HG03139 (cell line): ENCODE results near the gene TMEM219.

Experiments
- ATAC-seq: cut with Tn5 transposase; IDR thresholded peaks from one replicate; pipeline ENCODE4 v1.9.1; 2021; ENCODE audit not compliant: unreplicated experiment

The TMEM219 gene

DNA sequence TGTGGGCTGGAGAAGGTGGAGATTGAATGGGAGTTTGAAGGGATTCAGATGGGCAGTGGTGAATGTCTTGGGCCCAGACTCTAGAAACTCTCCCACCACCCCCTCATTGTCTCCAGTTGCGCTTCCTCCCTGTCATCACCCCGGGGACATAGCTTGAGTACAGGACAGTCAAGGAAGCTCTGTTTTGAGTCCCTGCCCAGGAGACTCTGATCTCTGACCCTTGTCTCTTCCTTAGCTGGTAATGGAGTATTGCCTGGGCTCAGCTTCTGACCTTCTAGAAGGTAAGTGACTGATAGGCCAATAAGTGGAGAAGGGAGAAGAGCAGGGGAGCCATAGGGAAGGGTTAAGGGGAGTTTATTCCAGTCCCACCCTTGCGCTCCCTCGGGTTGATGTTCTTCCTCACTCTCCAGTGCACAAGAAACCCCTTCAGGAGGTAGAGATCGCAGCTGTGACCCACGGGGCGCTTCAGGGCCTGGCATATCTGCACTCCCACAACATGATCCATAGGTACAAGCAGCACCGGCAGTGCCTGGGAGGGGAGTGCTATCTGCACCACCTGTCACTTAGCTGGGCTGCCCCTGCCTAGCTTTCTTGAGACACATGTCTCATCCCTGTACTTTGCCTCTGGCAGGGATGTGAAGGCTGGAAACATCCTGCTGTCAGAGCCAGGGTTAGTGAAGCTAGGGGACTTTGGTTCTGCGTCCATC lies 16.8 kb downstream of the TMEM219 start:
- no peak for ATAC-seq

- ATAC-seq: no peak
These were observed 20.9 kb downstream of the TMEM219 start for GRCh38 chr16:29982560-29983419.

GRCh38 chr16:29983420-29984136 lies 21.7 kb downstream of the TMEM219 start:
- ATAC-seq: no peak

DNA sequence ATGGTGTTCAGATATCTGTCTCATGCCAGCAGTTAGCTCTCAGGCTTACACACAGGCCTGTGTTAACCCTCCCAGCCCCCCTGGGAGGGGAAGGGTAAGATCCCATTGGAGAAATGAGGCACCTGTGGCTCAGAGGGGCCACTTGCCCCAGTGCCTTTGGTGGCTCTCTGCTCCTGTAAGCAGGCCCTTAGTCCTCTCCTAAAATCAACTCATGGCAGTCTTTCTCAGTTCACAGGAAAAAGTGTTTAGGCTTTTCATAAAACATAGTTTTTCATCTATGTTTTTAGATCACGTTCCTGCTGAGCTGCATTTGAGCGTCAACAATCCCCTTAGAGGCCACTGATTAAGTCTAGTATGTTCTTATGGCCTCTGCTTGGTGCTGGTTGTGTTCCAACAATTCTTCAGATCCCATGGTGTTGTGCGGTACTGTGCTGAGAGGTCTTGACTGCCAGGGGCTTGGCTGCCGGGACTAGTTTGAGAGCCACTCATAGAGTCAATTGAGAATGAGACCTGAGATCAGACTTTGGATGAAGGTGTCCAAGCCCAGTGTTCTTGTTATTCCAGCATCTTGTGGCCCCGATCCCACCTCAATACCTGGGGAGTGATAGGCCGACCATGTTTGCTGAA lies 22.4 kb downstream of the TMEM219 start:
- ATAC-seq: no peak

- ATAC-seq: no peak
These were observed 22.9 kb downstream of the TMEM219 start for GRCh38 chr16:29984764-29985147.

- no peak for ATAC-seq
These were observed 23.5 kb downstream of the TMEM219 start for GRCh38 chr16:29985271-29985811.

GRCh38 chr16:29986231-29986630 lies 24.4 kb downstream of the TMEM219 start:
- no peak for ATAC-seq

DNA sequence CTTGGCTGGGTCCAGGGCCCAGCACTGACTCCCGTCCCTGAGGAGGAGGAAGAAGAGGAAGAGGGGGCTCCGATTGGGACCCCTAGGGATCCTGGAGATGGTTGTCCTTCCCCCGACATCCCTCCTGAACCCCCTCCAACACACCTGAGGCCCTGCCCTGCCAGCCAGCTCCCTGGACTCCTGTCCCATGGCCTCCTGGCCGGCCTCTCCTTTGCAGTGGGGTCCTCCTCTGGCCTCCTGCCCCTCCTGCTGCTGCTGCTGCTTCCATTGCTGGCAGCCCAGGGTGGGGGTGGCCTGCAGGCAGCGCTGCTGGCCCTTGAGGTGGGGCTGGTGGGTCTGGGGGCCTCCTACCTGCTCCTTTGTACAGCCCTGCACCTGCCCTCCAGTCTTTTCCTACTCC lies 25.1 kb downstream of the TMEM219 start:
- ATAC-seq: no peak

- ATAC-seq: no peak
These were observed 25.6 kb downstream of the TMEM219 start for GRCh38 chr16:29987371-29988085.

DNA sequence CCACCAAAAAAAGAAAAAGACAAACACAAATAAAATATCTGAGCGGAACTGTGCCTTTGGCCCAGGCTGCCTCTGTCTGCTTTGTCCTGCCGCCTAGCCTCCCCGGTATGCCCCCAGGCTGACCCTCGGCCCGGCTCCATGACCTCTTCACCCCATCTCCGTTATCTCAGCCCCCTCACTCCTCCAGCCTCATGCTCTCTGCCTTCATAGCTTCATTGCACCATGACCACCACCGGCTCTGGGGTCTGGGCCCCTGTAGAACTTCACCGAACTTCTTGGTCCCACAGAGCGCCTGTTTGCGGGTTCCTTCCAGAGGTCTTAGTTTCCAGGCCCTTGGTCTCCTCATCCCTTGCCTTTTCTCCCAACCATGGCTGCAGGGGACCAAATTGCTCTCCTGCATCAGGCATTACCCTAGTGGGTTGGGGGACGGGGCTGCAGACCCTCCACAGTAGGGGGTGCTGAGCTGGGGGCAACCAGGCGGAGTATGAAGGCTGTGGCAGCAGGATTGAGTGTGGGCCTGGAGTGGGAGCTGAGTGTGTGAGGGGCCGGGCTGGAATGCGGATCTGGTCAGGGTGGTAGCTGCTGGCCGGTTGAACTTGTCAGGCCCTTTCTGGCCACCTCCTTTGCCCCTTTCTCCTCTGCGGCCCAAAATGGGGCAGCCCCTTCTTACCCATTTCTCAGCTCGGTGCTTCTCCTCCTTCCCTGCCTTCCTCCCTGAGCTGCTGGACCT lies 26.6 kb downstream of the TMEM219 start:
- ATAC-seq: no peak

DNA sequence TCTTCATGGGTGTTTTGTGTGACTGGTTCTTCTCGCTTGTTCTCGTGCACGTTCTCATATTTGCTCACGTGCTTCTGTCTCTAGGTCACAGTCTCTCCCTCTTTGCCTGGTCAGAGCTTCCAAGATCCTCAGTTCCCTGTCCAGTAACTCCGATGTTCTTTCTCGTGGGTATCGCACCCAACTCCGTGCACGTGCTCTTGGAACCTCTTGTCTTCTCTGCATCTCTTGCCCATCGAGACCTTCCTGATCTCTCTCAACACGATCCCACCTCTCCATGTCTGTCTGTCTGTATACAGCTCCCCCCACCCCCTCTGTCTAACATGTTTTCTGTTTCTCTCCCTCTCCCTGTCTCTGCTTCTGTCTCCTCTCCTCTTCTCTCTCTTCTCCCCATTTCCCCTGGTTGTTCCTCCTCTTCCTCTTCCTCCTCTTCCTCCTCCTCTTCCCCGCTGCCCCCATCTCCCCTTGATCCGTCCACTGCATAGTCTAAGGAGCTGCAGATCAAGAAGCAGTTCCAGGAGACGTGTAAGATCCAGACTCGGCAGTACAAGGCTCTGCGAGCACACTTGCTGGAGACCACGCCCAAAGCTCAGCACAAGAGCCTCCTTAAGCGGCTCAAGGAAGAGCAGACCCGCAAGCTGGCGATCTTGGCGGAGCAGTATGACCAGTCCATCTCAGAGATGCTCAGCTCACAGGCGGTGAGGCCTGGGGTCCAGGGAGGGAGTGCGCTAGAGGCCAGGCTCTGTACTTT lies 27.4 kb downstream of the TMEM219 start:
- no peak for ATAC-seq

DNA sequence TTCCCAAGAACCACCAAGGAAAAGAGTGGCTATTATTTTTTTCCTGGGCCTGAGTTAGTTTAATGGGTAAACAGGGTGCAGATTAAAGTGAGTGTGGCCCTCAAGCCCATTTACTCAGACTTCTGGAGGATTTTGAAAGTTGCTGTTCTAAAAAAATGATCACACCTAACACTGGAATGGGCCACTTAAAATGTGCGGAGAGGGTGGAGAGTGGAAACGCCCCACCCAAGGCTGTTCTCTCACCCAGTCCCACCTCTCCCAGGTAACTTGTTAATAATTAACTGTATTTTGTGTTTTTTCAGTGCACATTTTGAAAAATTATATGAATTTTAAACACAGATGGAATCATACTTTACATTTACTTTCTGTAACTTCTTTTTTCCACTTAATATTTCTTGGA lies 28.2 kb downstream of the TMEM219 start:
- no peak for ATAC-seq

DNA sequence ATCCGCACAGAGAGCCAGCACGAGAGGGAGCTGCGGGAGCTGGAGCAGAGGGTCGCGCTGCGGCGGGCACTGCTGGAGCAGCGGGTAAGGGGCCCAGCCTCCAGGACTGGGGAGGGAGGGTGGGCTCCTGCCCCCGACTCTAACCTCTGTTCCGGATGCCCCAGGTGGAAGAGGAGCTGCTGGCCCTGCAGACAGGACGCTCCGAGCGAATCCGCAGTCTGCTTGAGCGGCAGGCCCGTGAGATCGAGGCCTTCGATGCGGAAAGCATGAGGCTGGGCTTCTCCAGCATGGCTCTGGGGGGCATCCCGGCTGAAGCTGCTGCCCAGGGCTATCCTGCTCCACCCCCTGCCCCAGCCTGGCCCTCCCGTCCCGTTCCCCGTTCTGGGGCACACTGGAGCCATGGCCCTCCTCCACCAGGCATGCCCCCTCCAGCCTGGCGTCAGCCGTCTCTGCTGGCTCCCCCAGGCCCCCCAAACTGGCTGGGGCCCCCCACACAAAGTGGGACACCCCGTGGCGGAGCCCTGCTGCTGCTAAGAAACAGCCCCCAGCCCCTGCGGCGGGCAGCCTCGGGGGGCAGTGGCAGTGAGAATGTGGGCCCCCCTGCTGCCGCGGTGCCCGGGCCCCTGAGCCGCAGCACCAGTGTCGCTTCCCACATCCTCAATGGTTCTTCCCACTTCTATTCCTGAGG lies 29.1 kb downstream of the TMEM219 start:
- no peak for ATAC-seq

DNA sequence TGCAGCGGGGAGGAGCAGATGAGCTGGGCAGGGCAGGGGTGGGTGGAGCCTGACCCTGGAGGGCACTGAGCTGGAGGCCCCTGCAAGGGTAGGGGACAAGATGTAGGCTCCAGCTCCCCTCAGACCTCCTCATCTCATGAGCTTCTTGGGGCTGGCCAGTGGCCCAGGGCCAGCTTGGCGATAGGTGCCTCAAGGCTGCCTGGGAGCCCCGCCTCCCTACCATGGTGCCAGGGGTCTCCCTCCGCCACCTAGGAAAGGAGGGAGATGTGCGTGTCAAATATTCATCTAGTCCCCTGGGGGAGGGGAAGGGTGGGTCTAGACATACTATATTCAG lies 29.7 kb downstream of the TMEM219 start:
- ATAC-seq: no peak

- ATAC-seq: no peak
These were observed 30.6 kb downstream of the TMEM219 start for GRCh38 chr16:29992344-29992967.

- no peak for ATAC-seq
These were observed 31.5 kb downstream of the TMEM219 start for GRCh38 chr16:29993191-29993902.

GRCh38 chr16:29993903-29994599 lies 32.2 kb downstream of the TMEM219 start:
- no peak for ATAC-seq
